Naive thymus-derived CD4-positive, alpha-beta T cell (primary cell): ENCODE data around the gene PHGDH. TPM values are rescaled to one million over a fixed set of nuclear protein-coding genes. Genes with fewer than 3 reads are reported as not detected.

Experiments used
- ATAC-seq: fragments of 150-1000 bp; cut with Tn5 transposase; 2 replicates; pipeline ENCODE4 v1.10.0; 2021; ENCODE audit warnings: mild to moderate bottlenecking, moderate library complexity
- CTCF ChIA-PET: fragments of 350-600 bp; sonication (Branson Sonifier 250); formaldehyde crosslinking; loops from one replicate; lab custom pipeline; 2021; ENCODE audit warnings: antibody characterized with exemption; lab: Charles Lee
- POLR2A ChIA-PET: fragments of 350-600 bp; sonication (Branson Sonifier 250); formaldehyde crosslinking; loops from one replicate; lab custom pipeline; 2021; ENCODE audit warnings: antibody characterized with exemption, inconsistent platforms; lab: Charles Lee
- DNase-seq, 9 donors: peaks; one replicate each; pipeline versions ENCODE4 v3.0.0 to v3.0.0-alpha.2; 2020 to 2022; ENCODE audit warnings: mixed read lengths in 1 of 9
- H3K27ac ChIP-seq: one replicate; pipeline ENCODE4 v1.7.0; 2013; ENCODE audit warnings: mild to moderate bottlenecking, low read depth, low read length, moderate library complexity
- H3K27me3 ChIP-seq, 2 donors: one replicate each; pipeline ENCODE4 v1.7.0; 2013; ENCODE audit warnings: low read length in 2 of 2, mild to moderate bottlenecking in 2 of 2, moderate library complexity in 2 of 2; ENCODE audit not compliant: control insufficient read depth in 2 of 2, insufficient read depth in 2 of 2
- H3K36me3 ChIP-seq, 3 experiments: 1 replicate in 2 of 3; 2 replicates in 1 of 3; pipeline ENCODE4 v1.7.0; 2013; ENCODE audit warnings: low read length in 3 of 3, mild to moderate bottlenecking in 3 of 3, moderate library complexity in 1 of 3; ENCODE audit not compliant: insufficient read depth in 3 of 3, control insufficient read depth in 2 of 3
- H3K4me1 ChIP-seq, 2 donors: one replicate each; pipeline ENCODE4 v1.7.0; 2013; ENCODE audit warnings: low read length in 2 of 2, mild to moderate bottlenecking in 2 of 2, moderate library complexity in 1 of 2; ENCODE audit not compliant: control insufficient read depth in 2 of 2, insufficient read depth in 2 of 2
- H3K4me3 ChIP-seq: 2 replicates; pipeline ENCODE4 v1.7.0; 2013; ENCODE audit warnings: mild to moderate bottlenecking, low read length
- H3K9me3 ChIP-seq, 3 experiments: 1 replicate in 2 of 3; 2 replicates in 1 of 3; pipeline ENCODE4 v1.7.0; 2013; ENCODE audit warnings: low read length in 3 of 3; ENCODE audit not compliant: control insufficient read depth in 2 of 3
- H3K27ac Mint-ChIP-seq, 9 donors: one replicate each; pipeline ENCODE4 v1.8.0; 2020 to 2022; ENCODE audit warnings: mixed read lengths in 9 of 9, mild to moderate bottlenecking in 8 of 9, moderate library complexity in 5 of 9, inconsistent platforms in 2 of 9
- H3K27me3 Mint-ChIP-seq, 5 donors: one replicate each; pipeline ENCODE4 v1.8.0; 2021 to 2022; ENCODE audit warnings: mixed read lengths in 5 of 5, mild to moderate bottlenecking in 1 of 5
- H3K36me3 Mint-ChIP-seq, 5 donors: one replicate each; pipeline ENCODE4 v1.8.0; 2020 to 2022; ENCODE audit warnings: mixed read lengths in 5 of 5, mild to moderate bottlenecking in 3 of 5, inconsistent platforms in 1 of 5
- H3K4me1 Mint-ChIP-seq, 7 donors: one replicate each; pipeline ENCODE4 v1.8.0; 2020 to 2022; ENCODE audit warnings: mixed read lengths in 7 of 7, mild to moderate bottlenecking in 3 of 7, inconsistent platforms in 1 of 7
- H3K4me3 Mint-ChIP-seq, 10 donors: one replicate each; pipeline ENCODE4 v1.8.0; 2020 to 2022; ENCODE audit warnings: mild to moderate bottlenecking in 10 of 10, mixed read lengths in 10 of 10, moderate library complexity in 6 of 10, inconsistent platforms in 2 of 10
- H3K9me3 Mint-ChIP-seq, 11 donors: one replicate each; pipeline ENCODE4 v1.8.0; 2020 to 2022; ENCODE audit warnings: mixed read lengths in 11 of 11, mild to moderate bottlenecking in 4 of 11, inconsistent platforms in 1 of 11, moderate library complexity in 1 of 11
- intact Hi-C, 2 donors: fragments of 100-400 bp; cut with micrococcal nuclease; formaldehyde crosslinking; loops; one replicate each; pipeline ENCODE4 v1.15.1; 2023
- polyA plus RNA-seq, 2 donors: library from polyadenylated mRNA; unstranded; fragments of 300-500 nt; fragmentation: Illumina TruSeq; gene quantifications; one replicate each; pipeline ENCODE4 v1.2.3, GENCODE V29; 2021
- total RNA-seq, 6 experiments: library from RNA in 5 of 6; stranded (reverse) in 5 of 6; gene quantifications; 1 replicate in 5 of 6; 2 replicates in 1 of 6; pipeline ENCODE4 v1.2.3 and lab custom pipeline; 2021 to 2026

Gene PHGDH
- total and polyA plus RNA-seq, 7 experiments from 2014 or later = 6.9 to 79.5 (median 18.8) TPM

GRCh38 chr1:119743308-119743707 lies 31.6 kb downstream of the PHGDH start:
- no peaks in the 10 kb centered on the region for H3K27me3 Mint-ChIP-seq
- H3K27me3 ChIP-seq = no peaks in the 10 kb centered on the region
- ATAC-seq (no peak), DNase-seq (no peak)
- no peak overlapping the region for H3K4me3 Mint-ChIP-seq
- H3K9me3 Mint-ChIP-seq = no peaks in the 10 kb centered on the region
- peaks cover 0 to 3% (median 0%) of the 10 kb centered on the region in 5 donors for H3K36me3 Mint-ChIP-seq
- no peak overlapping the region for H3K27ac Mint-ChIP-seq
- no peaks in the 10 kb centered on the region for H3K4me1 ChIP-seq
- peaks cover 0 to 13% (median 0%) of the 10 kb centered on the region in 7 donors for H3K4me1 Mint-ChIP-seq
- H3K9me3 ChIP-seq = no peaks in the 10 kb centered on the region
- ChIA-PET CTCF (interaction anchor here (0.8 kb wide), 1 partner anchor 13 kb away, joined by 3 read pairs; no protein-coding TSS in a partner anchor), POLR2A (no interaction called here)
- intact Hi-C loops = no loop called here
- no peak overlapping the region for H3K4me3 ChIP-seq
- peaks cover 0 to 11% (median 0%) of the 10 kb centered on the region in 3 experiments for H3K36me3 ChIP-seq
- no peak overlapping the region for H3K27ac ChIP-seq

DNA sequence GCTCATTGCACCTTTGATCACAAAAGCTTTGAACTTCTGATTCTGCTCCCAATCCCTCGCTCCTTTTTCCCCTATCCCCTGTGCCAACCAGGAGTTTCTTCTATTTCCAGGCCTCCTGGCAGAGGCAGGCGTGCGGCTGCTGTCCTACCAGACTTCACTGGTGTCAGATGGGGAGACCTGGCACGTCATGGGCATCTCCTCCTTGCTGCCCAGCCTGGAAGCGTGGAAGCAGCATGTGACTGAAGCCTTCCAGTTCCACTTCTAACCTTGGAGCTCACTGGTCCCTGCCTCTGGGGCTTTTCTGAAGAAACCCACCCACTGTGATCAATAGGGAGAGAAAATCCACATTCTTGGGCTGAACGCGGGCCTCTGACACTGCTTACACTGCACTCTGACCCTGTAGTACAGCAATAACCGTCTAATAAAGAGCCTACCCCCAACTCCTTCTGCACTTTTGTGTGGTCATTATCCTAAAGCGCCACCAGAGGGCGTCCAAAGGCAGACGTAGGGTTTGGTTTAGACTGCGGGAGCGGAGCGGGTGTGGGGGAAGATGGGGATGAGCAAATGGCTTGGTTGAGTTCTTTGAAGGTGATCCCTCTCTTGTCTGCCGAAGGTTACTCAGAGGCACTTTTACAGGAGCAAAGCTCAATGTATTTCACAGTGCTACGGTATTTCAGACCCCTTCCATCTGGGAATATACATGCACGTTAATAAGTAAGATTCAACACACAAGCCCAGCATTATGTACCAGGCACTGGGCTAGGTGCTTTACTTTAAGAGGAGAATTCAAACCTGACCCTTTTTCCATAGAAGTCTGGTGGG lies 32.3 kb downstream of the PHGDH start:
- Mint-ChIP-seq H3K36me3 (peaks cover 0 to 3% (median 0%) of the 10 kb centered on the region in 5 donors), H3K27ac (no peak overlapping the region), H3K9me3 (no peaks in the 10 kb centered on the region), H3K4me1 (peaks cover 0 to 13% (median 0%) of the 10 kb centered on the region in 7 donors), H3K4me3 (no peak overlapping the region), H3K27me3 (no peaks in the 10 kb centered on the region)
- H3K27ac ChIP-seq = no peak overlapping the region
- CTCF ChIA-PET = interaction anchor here (0.8 to 1.0 kb wide), 2 partner anchors 13 to 36 kb away, joined by 3 read pairs; no protein-coding TSS in a partner anchor
- ATAC-seq (peak; percentile 67), DNase-seq (peak in 7 of 9 donors; percentile 22 to 51 (median 37))
- no peaks in the 10 kb centered on the region for H3K4me1 ChIP-seq
- intact Hi-C loops = loop anchor here (1.0 to 2.0 kb wide), 3 partner anchors 65 to 224 kb away; no protein-coding TSS in a partner anchor
- POLR2A ChIA-PET = interaction anchor here (0.7 kb wide), 1 partner anchor 15 kb away, joined by 3 read pairs; no protein-coding TSS in a partner anchor
- H3K9me3 ChIP-seq = no peaks in the 10 kb centered on the region
- H3K27me3 ChIP-seq = no peaks in the 10 kb centered on the region
- H3K36me3 ChIP-seq = peaks cover 0 to 11% (median 0%) of the 10 kb centered on the region in 3 experiments
- H3K4me3 ChIP-seq = no peak overlapping the region

DNA sequence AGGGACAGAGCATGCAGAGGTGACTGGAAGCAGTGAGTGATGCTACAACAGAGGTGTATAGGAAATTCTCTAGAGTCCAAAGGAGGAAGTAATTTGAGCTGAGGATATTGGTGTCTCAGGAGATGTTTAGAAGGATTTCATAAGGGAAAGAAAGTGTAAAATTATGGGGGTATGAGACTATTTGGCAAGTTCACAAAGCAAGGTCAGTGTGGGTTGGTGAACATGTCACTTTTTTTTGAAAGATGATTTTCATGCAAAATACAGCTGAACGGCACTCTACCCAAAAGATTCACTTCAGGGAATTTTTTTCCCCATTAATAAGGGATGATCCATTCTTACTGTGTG lies 32.8 kb downstream of the PHGDH start:
- no peaks in the 10 kb centered on the region for H3K9me3 Mint-ChIP-seq
- H3K36me3 ChIP-seq = peaks cover 0 to 11% (median 0%) of the 10 kb centered on the region in 3 experiments
- no peak overlapping the region for H3K27ac Mint-ChIP-seq
- ATAC-seq = no peak
- no peaks in the 10 kb centered on the region for H3K4me1 ChIP-seq
- peaks cover 0 to 17% (median 0%) of the 10 kb centered on the region in 7 donors for H3K4me1 Mint-ChIP-seq
- DNase-seq = no peak
- H3K27ac ChIP-seq = no peak overlapping the region
- peaks cover 0 to 4% (median 0%) of the 10 kb centered on the region in 5 donors for H3K27me3 Mint-ChIP-seq
- CTCF ChIA-PET = interaction anchor here (1.0 kb wide), 1 partner anchor 36 kb away, joined by 3 read pairs; no protein-coding TSS in a partner anchor
- peaks cover 0 to 3% (median 0%) of the 10 kb centered on the region in 5 donors for H3K36me3 Mint-ChIP-seq
- intact Hi-C loops = loop anchor here (1.0 to 2.0 kb wide), 3 partner anchors 64 to 224 kb away; no protein-coding TSS in a partner anchor
- H3K9me3 ChIP-seq = no peaks in the 10 kb centered on the region
- no peaks in the 10 kb centered on the region for H3K27me3 ChIP-seq
- H3K4me3 Mint-ChIP-seq = no peak overlapping the region
- no peak overlapping the region for H3K4me3 ChIP-seq
- POLR2A ChIA-PET = interaction anchor here (0.7 kb wide), 1 partner anchor 15 kb away, joined by 3 read pairs; no protein-coding TSS in a partner anchor

DNA sequence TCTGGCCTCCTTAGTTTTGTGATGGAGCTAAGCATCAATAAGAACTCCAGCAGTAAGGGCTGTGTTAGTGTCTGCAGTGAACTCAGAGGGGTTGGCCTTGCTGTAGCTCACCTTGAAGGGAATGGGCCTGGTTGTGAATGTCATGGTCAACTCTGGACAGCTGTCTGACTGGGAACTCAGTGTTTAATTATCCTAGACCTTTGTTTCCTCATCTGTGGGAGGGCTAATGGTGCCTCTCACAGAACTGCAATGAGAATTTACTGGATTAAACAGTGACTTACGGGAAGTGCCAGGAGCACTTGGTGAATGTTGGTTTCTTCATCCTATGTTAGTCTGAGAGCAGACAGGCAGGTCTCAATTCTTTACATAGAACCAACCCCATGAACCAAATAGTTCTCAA lies 33.3 kb downstream of the PHGDH start:
- H3K36me3 ChIP-seq = peaks cover 0 to 11% (median 0%) of the 10 kb centered on the region in 3 experiments
- H3K4me1 ChIP-seq = no peaks in the 10 kb centered on the region
- no peaks in the 10 kb centered on the region for H3K9me3 Mint-ChIP-seq
- ChIA-PET POLR2A (interaction anchor here (0.7 kb wide), 1 partner anchor 16 kb away, joined by 3 read pairs; no protein-coding TSS in a partner anchor), CTCF (interaction anchor here (0.7 to 1.0 kb wide), 2 partner anchors 21 to 37 kb away, joined by 3 read pairs; no protein-coding TSS in a partner anchor)
- H3K27me3 ChIP-seq = no peaks in the 10 kb centered on the region
- H3K4me3 Mint-ChIP-seq = no peak overlapping the region
- H3K27ac ChIP-seq = no peak overlapping the region
- no peak overlapping the region for H3K4me3 ChIP-seq
- no peak for ATAC-seq
- H3K27ac Mint-ChIP-seq = no peak overlapping the region
- intact Hi-C loops = loop anchor here in 1 of 2 donors (2.0 kb wide), 1 partner anchor 64 kb away; no protein-coding TSS in a partner anchor
- H3K36me3 Mint-ChIP-seq = peaks cover 0 to 3% (median 0%) of the 10 kb centered on the region in 5 donors
- peaks cover 0 to 8% (median 0%) of the 10 kb centered on the region in 5 donors for H3K27me3 Mint-ChIP-seq
- peaks cover 0 to 21% (median 0%) of the 10 kb centered on the region in 7 donors for H3K4me1 Mint-ChIP-seq
- H3K9me3 ChIP-seq = no peaks in the 10 kb centered on the region
- no peak for DNase-seq

GRCh38 chr1:119747451-119747850 lies 35.7 kb downstream of the PHGDH start:
- POLR2A ChIA-PET = no interaction called here

GRCh38 chr1:119748040-119748439 lies 36.3 kb downstream of the PHGDH start:
- H3K27ac ChIP-seq = no peak overlapping the region
- H3K4me3 Mint-ChIP-seq = no peak overlapping the region
- no peaks in the 10 kb centered on the region for H3K36me3 ChIP-seq
- ChIA-PET CTCF (no interaction called here), POLR2A (no interaction called here)
- H3K4me1 ChIP-seq = no peaks in the 10 kb centered on the region
- H3K4me3 ChIP-seq = no peak overlapping the region
- H3K27me3 Mint-ChIP-seq = peaks cover 0 to 28% (median 7%) of the 10 kb centered on the region in 5 donors
- no peak overlapping the region for H3K27ac Mint-ChIP-seq
- intact Hi-C loops = no loop called here
- H3K9me3 Mint-ChIP-seq = no peaks in the 10 kb centered on the region
- H3K36me3 Mint-ChIP-seq = peaks cover 0 to 2% (median 0%) of the 10 kb centered on the region in 5 donors
- H3K9me3 ChIP-seq = no peaks in the 10 kb centered on the region
- no peaks in the 10 kb centered on the region for H3K27me3 ChIP-seq
- peaks cover 0 to 29% (median 0%) of the 10 kb centered on the region in 7 donors for H3K4me1 Mint-ChIP-seq
- DNase-seq = no peak
- ATAC-seq = no peak

More at GRCh38 chr1:119747451-119747850, 35.7 kb downstream of the PHGDH start:
- no peaks in the 10 kb centered on the region for H3K9me3 ChIP-seq
- CTCF ChIA-PET = no interaction called here
- Mint-ChIP-seq H3K27me3 (peaks cover 0 to 26% (median 5%) of the 10 kb centered on the region in 5 donors), H3K27ac (no peak overlapping the region), H3K36me3 (peaks cover 0 to 3% (median 0%) of the 10 kb centered on the region in 5 donors), H3K9me3 (no peaks in the 10 kb centered on the region), H3K4me3 (no peak overlapping the region), H3K4me1 (peaks cover 0 to 27% (median 0%) of the 10 kb centered on the region in 7 donors)
- no peak for ATAC-seq
- no peak overlapping the region for H3K4me3 ChIP-seq
- H3K27ac ChIP-seq = no peak overlapping the region
- H3K4me1 ChIP-seq = no peaks in the 10 kb centered on the region
- no peak for DNase-seq
- peaks cover 0 to 6% (median 0%) of the 10 kb centered on the region in 3 experiments for H3K36me3 ChIP-seq
- no peaks in the 10 kb centered on the region for H3K27me3 ChIP-seq
- intact Hi-C loops = no loop called here
